Measurements from ENCODE around the gene NCK2.

- no peak for TF ChIP-seq REST (IDR thresholded peaks at IDR 0.05; ENCODE audit: low read depth, low read length)
- no peak for TF ChIP-seq EGR1 (IDR thresholded peaks at IDR 0.05; ENCODE audit: borderline replicate concordance in 1 of 2, low read depth in 2 of 2, low read length in 2 of 2)
- TF ChIP-seq RAD51 (IDR thresholded peaks at IDR 0.05), result no peak
- TF ChIP-seq MYC (IDR thresholded peaks at IDR 0.05; ENCODE audit: insufficient read depth, insufficient read length, insufficient replicate concordance, low read length, severe bottlenecking), result no peak
- no peak for TF ChIP-seq ZZZ3 (IDR thresholded peaks at IDR 0.05; ENCODE audit: control insufficient read depth, insufficient read length, low read depth)
- no peak for TF ChIP-seq CTCF (IDR thresholded peaks at IDR 0.05 in 2 of 3, conservative IDR thresholded peaks at IDR 0.05 in 1 of 3; ENCODE audit: control insufficient read depth in 2 of 3, extremely low read depth in 1 of 3, insufficient read depth in 1 of 3, low read depth in 3 of 3, low read length in 3 of 3)
- TF ChIP-seq POLR2AphosphoS5 (IDR thresholded peaks at IDR 0.05; ENCODE audit: low read length), result no peak
- TF ChIP-seq ZBTB33 (IDR thresholded peaks at IDR 0.05), result no peak
These were observed 33.3 kb upstream of the NCK2 start for GRCh38 chr2:105711394-105711793.

Data from GM12878 (cell line).